ENCODE measurements around the gene HIVEP3.

The HIVEP3 gene

DNA sequence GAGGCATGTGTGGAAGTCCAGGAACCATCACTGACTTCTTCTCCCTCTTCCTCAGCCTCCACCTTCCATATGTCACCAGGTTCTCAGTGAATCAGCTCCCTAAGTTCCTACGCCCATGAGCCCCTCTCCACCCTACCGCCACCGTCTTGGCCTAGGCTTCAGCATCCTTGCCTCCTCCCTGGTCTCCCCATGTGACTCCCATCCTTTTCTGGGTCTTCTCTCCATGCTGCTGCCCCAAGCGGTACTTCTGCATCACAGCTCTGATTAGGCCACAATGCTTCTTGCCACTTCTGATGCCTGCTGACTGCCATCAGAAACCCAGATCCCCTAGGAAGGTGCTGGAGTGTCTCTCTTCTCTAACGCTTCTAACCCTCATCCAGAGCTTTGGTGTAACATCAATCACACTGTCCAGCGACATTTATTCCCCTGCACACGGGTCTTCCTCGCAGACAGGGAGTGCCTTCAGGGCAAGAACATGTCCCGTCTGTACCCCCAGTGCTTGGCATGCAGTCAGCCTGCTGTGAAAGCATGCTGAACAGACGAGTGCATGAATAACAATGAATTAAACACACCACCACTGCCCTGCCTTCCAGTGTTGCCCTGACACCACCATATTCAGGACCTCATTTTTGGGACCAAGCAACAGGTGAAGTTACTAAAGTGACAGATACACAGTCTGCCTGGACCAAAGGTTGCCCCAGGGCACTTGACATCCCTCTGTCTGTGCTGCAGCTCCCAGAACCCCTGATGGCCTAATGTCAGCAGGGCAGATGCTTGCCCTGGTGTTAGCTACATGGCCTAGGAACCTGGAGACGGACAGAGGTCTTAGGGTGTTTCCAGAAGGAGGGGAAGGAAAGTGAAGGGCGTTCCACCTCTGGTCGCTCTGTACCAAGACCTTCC is 275.6 kb downstream of the HIVEP3 start:
- no peak for DNase-seq

GRCh38 chr1:41641941-41642527 is 276.7 kb downstream of the HIVEP3 start:
- no peak for DNase-seq

- no peak for DNase-seq
Measured at GRCh38 chr1:41641475-41641814, 277.3 kb downstream of the HIVEP3 start.

DNA sequence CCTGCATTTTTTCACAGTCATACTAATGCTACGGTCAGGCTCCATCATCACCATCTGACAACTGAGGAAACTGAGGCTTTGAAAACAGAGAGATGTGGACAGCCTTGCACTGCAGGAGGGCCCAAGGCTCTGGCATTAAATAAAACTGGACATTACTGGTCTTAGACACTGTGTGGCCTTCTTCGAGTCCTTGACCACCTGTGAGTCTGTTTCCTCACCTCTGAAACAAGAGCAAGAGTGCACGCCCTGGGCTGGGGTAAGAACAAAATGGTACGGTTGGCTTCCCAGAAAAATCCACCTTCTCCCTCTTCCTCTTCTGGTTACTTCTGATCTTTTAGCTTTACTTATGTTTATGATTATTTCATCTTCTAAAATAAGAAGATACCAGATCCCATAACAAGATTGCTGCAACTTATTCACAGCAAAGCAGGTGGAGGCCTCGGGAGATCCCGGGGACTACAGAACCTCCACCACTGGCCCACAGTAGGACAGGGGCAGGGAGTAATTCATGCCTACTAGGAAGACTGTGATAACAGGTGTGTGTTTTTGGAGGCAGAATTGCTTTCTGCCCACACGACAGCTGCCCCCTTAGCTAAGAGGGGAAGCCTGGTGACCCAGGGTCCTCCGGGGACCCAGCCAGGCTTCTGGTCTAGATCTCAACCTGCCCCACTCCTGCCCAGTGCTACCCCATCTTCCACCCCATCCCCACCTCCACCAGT is 277.8 kb downstream of the HIVEP3 start:
- DNase-seq, result no peak

GRCh38 chr1:41640141-41640751 is 278.5 kb downstream of the HIVEP3 start:
- DNase-seq, result no peak

DNA sequence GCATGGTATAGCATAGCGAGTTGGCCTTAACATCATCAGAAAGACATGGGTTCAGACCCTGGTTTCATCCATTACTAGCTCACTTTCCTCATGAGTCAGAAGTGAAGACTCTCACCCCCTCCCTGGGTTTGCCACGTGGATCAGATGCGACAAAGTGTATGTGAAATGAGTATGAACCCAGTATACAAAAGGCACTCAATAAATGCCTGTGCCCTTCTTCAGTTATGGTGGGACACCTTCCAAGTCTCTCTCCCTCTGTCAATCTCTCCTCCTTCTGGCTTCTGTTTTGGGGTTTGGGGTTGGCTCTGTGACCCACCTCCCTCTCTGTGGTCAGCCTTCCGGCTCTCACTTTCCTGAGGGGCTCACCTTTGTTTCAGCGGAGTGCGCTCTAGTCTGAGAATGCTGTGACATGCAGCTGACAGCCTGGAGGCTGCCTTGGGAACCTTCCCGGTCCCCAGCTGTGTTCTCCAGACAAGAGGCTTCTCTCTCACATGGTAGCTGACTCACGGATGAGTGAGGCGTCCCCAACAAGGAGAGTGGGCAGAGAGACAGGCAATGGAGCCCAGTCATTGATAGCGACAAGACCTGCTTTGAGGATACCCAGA is 279.3 kb downstream of the HIVEP3 start:
- no peak for DNase-seq

DNA sequence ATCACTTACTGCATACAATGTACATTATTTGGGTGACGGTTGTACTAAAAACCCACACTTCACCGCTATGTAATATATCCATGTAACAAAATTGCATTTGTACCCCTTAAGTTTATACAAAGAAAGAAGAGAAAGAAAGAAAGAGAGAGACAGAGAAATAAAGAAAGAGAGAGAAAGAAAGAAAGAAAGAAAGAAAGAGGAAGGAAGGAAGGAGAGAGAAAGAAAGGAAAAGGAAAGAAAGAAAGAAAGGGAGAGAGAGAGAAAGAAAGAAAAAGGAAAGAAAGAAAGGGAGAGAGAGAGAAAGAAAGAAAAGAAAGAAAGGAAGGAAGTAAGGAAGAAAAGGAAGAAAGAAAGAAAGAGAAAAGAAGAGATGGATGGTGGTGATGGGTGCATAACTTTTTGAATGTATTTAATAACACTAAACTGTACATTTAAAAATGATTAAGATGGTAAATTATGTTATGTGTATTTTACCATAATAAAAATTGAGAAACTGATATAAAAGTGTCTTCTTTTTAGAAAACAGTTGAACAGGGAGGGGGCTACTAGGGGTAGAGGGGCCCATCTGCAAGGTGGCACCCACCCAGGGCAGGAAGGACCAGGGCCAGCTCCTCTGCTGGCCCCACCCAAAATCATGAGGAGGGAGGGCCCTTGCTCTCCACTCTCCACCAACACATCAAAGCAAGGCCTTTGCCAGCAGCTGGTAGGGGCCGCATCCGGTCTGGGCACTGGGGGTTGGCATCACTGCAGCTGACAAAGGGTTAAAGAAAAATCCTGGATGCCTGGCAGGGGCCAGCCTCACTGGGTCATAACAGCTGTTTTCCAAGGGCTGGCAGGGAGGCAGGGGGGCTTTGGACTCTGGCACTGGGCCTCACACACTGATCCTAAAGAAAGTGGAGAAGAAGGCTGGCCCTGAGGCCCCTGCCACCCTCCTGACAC is 280.4 kb downstream of the HIVEP3 start:
- DNase-seq, result no peak

GRCh38 chr1:41637367-41637766 is 281.4 kb downstream of the HIVEP3 start:
- no peak for DNase-seq

- no peak for DNase-seq
Measured at GRCh38 chr1:41633764-41634163, 285.0 kb downstream of the HIVEP3 start.

GRCh38 chr1:41632781-41633575 is 285.7 kb downstream of the HIVEP3 start:
- DNase-seq, result no peak

GRCh38 chr1:41631971-41632370 is 286.8 kb downstream of the HIVEP3 start:
- no peak for DNase-seq

GRCh38 chr1:41631154-41631553 is 287.6 kb downstream of the HIVEP3 start:
- DNase-seq, result no peak

- DNase-seq, result no peak
Measured at GRCh38 chr1:41629571-41629970, 289.2 kb downstream of the HIVEP3 start.

DNA sequence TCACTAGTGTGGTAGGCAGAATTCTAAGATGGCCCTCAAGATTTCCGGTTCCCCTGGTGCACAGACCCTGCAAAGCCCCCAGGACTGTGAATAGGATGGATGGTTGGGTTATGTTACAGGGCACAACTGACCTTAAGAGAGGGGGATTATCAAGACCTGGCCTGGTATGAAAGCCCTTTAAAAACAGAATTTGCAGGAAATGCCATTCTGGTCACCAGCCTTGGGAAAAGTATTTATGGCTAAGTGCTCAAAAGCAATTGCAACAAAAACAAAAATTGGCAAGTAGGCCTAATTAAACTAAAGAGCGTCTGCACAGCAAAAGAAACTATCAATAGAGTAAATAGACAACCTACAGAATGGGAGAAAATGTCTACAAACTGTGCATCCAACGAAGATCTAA is 289.6 kb downstream of the HIVEP3 start:
- no peak for DNase-seq

DNA sequence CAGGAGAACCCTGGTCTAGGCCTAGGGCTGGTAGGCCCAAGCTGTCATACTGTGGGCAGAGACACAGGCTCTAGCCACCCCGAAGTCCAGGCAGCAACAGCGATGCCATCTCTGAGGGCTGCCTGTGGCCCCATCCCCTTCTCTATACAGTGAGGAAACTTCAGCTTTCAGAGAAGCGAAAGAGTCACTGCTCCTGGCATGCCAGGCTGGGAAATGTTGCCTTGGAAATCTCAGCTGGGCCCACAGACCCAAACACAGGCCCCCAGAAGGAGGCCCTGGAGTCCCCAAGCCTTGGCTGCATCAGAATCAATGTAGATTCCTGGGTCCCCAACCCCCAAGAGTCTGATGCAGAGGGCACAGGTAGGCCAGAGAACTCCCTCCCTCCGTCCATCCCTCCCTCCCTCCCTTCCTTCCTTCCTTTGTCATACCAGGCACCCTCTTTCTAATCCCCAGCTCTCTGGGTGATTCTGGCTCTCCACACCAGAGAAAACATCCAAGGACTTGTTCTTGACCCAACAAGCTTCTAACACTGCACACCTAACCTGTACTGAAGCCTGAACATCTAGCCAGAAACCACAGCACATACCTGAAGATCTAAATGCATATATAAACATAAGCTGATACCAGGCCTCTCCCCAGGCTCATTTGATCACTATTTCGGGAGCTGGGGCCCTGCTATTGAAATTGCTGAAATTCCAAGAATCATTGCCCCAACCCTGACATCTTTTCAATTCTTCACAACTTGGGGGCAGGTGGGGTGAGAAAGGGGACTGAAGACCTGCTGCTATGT is 291.0 kb downstream of the HIVEP3 start:
- no peak for DNase-seq

- DNase-seq, result no peak
Measured at GRCh38 chr1:41626616-41627375, 291.9 kb downstream of the HIVEP3 start.

DNA sequence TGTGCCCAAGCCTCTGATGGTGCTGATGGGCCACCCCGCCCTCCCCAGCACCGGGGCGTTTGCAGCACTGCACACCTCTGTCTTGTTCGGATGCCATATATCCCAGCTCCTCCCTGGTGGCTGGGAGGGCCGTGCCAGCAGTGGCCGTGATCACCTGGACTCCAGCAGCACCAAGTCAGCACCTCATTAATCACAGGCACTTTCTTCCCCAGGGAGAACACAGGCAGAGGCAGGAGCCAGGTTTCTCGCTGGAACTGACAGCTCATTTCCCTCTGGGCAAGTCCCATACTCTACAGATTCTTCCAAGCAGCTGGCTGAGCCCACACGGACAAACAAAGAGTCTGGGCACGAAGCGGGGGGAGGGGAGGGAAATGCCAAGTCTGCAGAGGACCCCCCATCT is 292.6 kb downstream of the HIVEP3 start:
- no peak for DNase-seq

GRCh38 chr1:41623736-41624135 is 295.0 kb downstream of the HIVEP3 start:
- DNase-seq, result no peak
